ENCODE data around the gene CASQ1.

Gene CASQ1

GRCh38 chr1:160232911-160233310 is 42.5 kb downstream of the CASQ1 start:
- TF ChIP-seq CTCF (IDR thresholded peaks at IDR 0.05; ENCODE audit: borderline replicate concordance, insufficient read depth, low read depth, low read length), result no peak
- no peak overlapping the region for H3K4me3 ChIP-seq (ENCODE audit: low read depth, low read length)

GRCh38 chr1:160236806-160237205 is 46.4 kb downstream of the CASQ1 start:
- no peak for TF ChIP-seq CTCF (IDR thresholded peaks at IDR 0.05; ENCODE audit: borderline replicate concordance, insufficient read depth, low read depth, low read length)
- H3K4me3 ChIP-seq (ENCODE audit: low read depth, low read length), result no peak overlapping the region

GRCh38 chr1:160237558-160237957 is 47.2 kb downstream of the CASQ1 start:
- no peak overlapping the region for H3K4me3 ChIP-seq (ENCODE audit: low read depth, low read length)
- TF ChIP-seq CTCF (IDR thresholded peaks at IDR 0.05; ENCODE audit: borderline replicate concordance, insufficient read depth, low read depth, low read length), result no peak

- TF ChIP-seq CTCF (IDR thresholded peaks at IDR 0.05; ENCODE audit: borderline replicate concordance, insufficient read depth, low read depth, low read length), result no peak
- no peak overlapping the region for H3K4me3 ChIP-seq (ENCODE audit: low read depth, low read length)
Observed at GRCh38 chr1:160238408-160238807, 48.0 kb downstream of the CASQ1 start.

GRCh38 chr1:160239582-160240299 is 49.4 kb downstream of the CASQ1 start:
- no peak overlapping the region for H3K4me3 ChIP-seq (ENCODE audit: low read depth, low read length)
- TF ChIP-seq CTCF (IDR thresholded peaks at IDR 0.05; ENCODE audit: borderline replicate concordance, insufficient read depth, low read depth, low read length), result no peak

GRCh38 chr1:160243767-160244166 is 53.4 kb downstream of the CASQ1 start:
- no peak for TF ChIP-seq CTCF (IDR thresholded peaks at IDR 0.05; ENCODE audit: borderline replicate concordance, insufficient read depth, low read depth, low read length)

GRCh38 chr1:160244209-160244608 is 53.8 kb downstream of the CASQ1 start:
- TF ChIP-seq CTCF (IDR thresholded peaks at IDR 0.05; ENCODE audit: borderline replicate concordance, insufficient read depth, low read depth, low read length), result no peak
- no peak overlapping the region for H3K4me3 ChIP-seq (ENCODE audit: low read depth, low read length)

More at GRCh38 chr1:160243767-160244166, 53.4 kb downstream of the CASQ1 start:
- no peak overlapping the region for H3K4me3 ChIP-seq (ENCODE audit: low read depth, low read length)
